ENCODE measurements around the gene TTC7B.

Gene TTC7B

GRCh38 chr14:90677484-90678050 is 138.7 kb downstream of the TTC7B start:
- H3K9ac ChIP-seq (ENCODE audit: low read length) = no peak overlapping the region
- H2AFZ ChIP-seq (ENCODE audit: low read depth, low read length, severe bottlenecking) = no peak overlapping the region
- no peaks in the 10 kb centered on the region for H3K36me3 ChIP-seq (ENCODE audit: low read length)
- no peak for TF ChIP-seq EZH2phosphoT487 (conservative IDR thresholded peaks at IDR 0.05; ENCODE audit: low read length)
- TF ChIP-seq, protein P1, sequence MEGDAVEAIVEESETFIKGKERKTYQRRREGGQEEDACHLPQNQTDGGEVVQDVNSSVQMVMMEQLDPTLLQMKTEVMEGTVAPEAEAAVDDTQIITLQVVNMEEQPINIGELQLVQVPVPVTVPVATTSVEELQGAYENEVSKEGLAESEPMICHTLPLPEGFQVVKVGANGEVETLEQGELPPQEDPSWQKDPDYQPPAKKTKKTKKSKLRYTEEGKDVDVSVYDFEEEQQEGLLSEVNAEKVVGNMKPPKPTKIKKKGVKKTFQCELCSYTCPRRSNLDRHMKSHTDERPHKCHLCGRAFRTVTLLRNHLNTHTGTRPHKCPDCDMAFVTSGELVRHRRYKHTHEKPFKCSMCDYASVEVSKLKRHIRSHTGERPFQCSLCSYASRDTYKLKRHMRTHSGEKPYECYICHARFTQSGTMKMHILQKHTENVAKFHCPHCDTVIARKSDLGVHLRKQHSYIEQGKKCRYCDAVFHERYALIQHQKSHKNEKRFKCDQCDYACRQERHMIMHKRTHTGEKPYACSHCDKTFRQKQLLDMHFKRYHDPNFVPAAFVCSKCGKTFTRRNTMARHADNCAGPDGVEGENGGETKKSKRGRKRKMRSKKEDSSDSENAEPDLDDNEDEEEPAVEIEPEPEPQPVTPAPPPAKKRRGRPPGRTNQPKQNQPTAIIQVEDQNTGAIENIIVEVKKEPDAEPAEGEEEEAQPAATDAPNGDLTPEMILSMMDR (IDR thresholded peaks at IDR 0.05; ENCODE audit: insufficient read depth, low read length, poor library complexity, severe bottlenecking) = no peak
- H4K20me1 ChIP-seq (ENCODE audit: low read depth, low read length) = no peaks in the 10 kb centered on the region
- no peaks in the 10 kb centered on the region for H3K9me3 ChIP-seq (ENCODE audit: insufficient read depth, low read length)
- H3K27me3 ChIP-seq (ENCODE audit: low read length) = no peaks in the 10 kb centered on the region
- H3K79me2 ChIP-seq (ENCODE audit: insufficient read depth, low read length) = no peaks in the 10 kb centered on the region
- H3K4me2 ChIP-seq (ENCODE audit: low read depth, low read length, poor library complexity, severe bottlenecking) = no peak overlapping the region
- H3K27ac ChIP-seq (ENCODE audit: low read depth, low read length) = no peak overlapping the region
- H3F3A ChIP-seq (ENCODE audit: insufficient read depth) = no peaks in the 10 kb centered on the region
- no peak overlapping the region for H3K4me3 ChIP-seq (ENCODE audit: insufficient read depth, low read length, poor library complexity, severe bottlenecking)
- H3K9me2 ChIP-seq (replicated peaks; ENCODE audit: insufficient read depth, low read length) = no peaks in the 10 kb centered on the region

GRCh38 chr14:90676912-90677311 is 139.3 kb downstream of the TTC7B start:
- Histone ChIP-seq H3K27ac (ENCODE audit: low read depth, low read length) (no peak overlapping the region), H3K9ac (ENCODE audit: low read length) (no peak overlapping the region), H3F3A (ENCODE audit: insufficient read depth) (no peaks in the 10 kb centered on the region), H3K36me3 (ENCODE audit: low read length) (no peaks in the 10 kb centered on the region), H3K9me2 (replicated peaks; ENCODE audit: insufficient read depth, low read length) (no peaks in the 10 kb centered on the region), H4K20me1 (ENCODE audit: low read depth, low read length) (no peaks in the 10 kb centered on the region), H3K4me3 (ENCODE audit: insufficient read depth, low read length, poor library complexity, severe bottlenecking) (no peak overlapping the region), H3K27me3 (ENCODE audit: low read length) (no peaks in the 10 kb centered on the region), H3K79me2 (ENCODE audit: insufficient read depth, low read length) (no peaks in the 10 kb centered on the region), H2AFZ (ENCODE audit: low read depth, low read length, severe bottlenecking) (no peak overlapping the region), H3K9me3 (ENCODE audit: insufficient read depth, low read length) (no peaks in the 10 kb centered on the region), H3K4me2 (ENCODE audit: low read depth, low read length, poor library complexity, severe bottlenecking) (no peak overlapping the region)
- TF ChIP-seq EZH2phosphoT487 (conservative IDR thresholded peaks at IDR 0.05; ENCODE audit: low read length) = no peak
- TF ChIP-seq, protein P1 (IDR thresholded peaks at IDR 0.05; ENCODE audit: insufficient read depth, low read length, poor library complexity, severe bottlenecking) = no peak

DNA sequence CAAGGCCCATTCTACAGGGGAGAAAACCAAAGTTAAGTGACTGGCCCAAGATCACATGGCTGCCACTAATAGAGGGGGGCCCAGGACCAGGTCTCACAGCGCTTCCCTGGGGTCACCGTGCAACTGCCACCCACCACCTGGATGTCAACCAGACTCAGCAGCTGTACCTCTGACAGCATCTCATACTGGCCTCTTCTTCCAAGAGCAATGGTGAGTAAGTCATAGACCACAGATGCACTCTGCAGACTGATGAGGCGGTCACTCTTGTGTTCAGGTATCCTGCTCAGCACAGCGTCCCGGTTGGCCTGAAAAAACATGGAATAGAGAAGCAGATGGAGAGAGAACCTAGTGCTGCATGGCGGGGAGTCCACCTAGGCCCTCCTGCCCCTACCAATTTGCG is 139.9 kb downstream of the TTC7B start:
- Histone ChIP-seq H3K36me3 (ENCODE audit: low read length) (no peaks in the 10 kb centered on the region), H3K9me3 (ENCODE audit: insufficient read depth, low read length) (no peaks in the 10 kb centered on the region), H3K27ac (ENCODE audit: low read depth, low read length) (no peak overlapping the region), H3F3A (ENCODE audit: insufficient read depth) (no peaks in the 10 kb centered on the region), H3K4me2 (ENCODE audit: low read depth, low read length, poor library complexity, severe bottlenecking) (no peak overlapping the region), H3K9ac (ENCODE audit: low read length) (no peak overlapping the region), H2AFZ (ENCODE audit: low read depth, low read length, severe bottlenecking) (no peak overlapping the region), H3K79me2 (ENCODE audit: insufficient read depth, low read length) (no peaks in the 10 kb centered on the region), H4K20me1 (ENCODE audit: low read depth, low read length) (no peaks in the 10 kb centered on the region), H3K4me3 (ENCODE audit: insufficient read depth, low read length, poor library complexity, severe bottlenecking) (no peak overlapping the region), H3K27me3 (ENCODE audit: low read length) (no peaks in the 10 kb centered on the region), H3K9me2 (replicated peaks; ENCODE audit: insufficient read depth, low read length) (no peaks in the 10 kb centered on the region)
- TF ChIP-seq, protein P1 (IDR thresholded peaks at IDR 0.05; ENCODE audit: insufficient read depth, low read length, poor library complexity, severe bottlenecking) = no peak
- no peak for TF ChIP-seq EZH2phosphoT487 (conservative IDR thresholded peaks at IDR 0.05; ENCODE audit: low read length)

Data from SU-DHL-6 (cell line).